Liver (tissue), 9 donors: ENCODE measurements around the gene CAPNS2. TPM values are rescaled to one million over a fixed set of nuclear protein-coding genes. Genes with fewer than 3 reads are reported as not detected.

Experiments
- DNase-seq: peaks from one replicate; pipeline ENCODE4 v3.0.0-alpha.2; 2017; ENCODE audit warnings: low spot score
- H3K27ac ChIP-seq, 2 donors: one replicate each; pipeline ENCODE4 v1.7.0; 2013; ENCODE audit warnings: inconsistent platforms in 2 of 2, low read length in 2 of 2, control low read depth in 1 of 2, low read depth in 1 of 2, mild to moderate bottlenecking in 1 of 2
- H3K27me3 ChIP-seq, 4 donors: one replicate each; pipeline versions ENCODE4 v1.6.1 to v1.7.0; 2013; ENCODE audit warnings: low read length in 3 of 4, inconsistent platforms in 1 of 4, mild to moderate bottlenecking in 1 of 4, moderate library complexity in 1 of 4; ENCODE audit not compliant: control insufficient read depth in 4 of 4, insufficient read depth in 4 of 4
- H3K36me3 ChIP-seq, 4 donors: one replicate each; pipeline versions ENCODE4 v1.6.1 to v1.7.0; 2013; ENCODE audit warnings: low read length in 3 of 4, mild to moderate bottlenecking in 3 of 4, low read depth in 1 of 4, moderate library complexity in 1 of 4; ENCODE audit not compliant: control insufficient read depth in 4 of 4, insufficient read depth in 3 of 4
- H3K4me1 ChIP-seq, 4 donors: one replicate each; pipeline versions ENCODE4 v1.6.1 to v1.7.0; 2013; ENCODE audit warnings: low read length in 3 of 4, mild to moderate bottlenecking in 3 of 4, moderate library complexity in 1 of 4; ENCODE audit not compliant: control insufficient read depth in 4 of 4, insufficient read depth in 4 of 4
- H3K4me3 ChIP-seq, 3 donors: one replicate each; pipeline versions ENCODE4 v1.6.1 to v1.7.0; 2013; ENCODE audit warnings: low read length in 3 of 3, control low read depth in 1 of 3, low read depth in 1 of 3, mild to moderate bottlenecking in 1 of 3
- H3K9ac ChIP-seq, 2 donors: one replicate each; pipeline ENCODE4 v1.7.0; 2013; ENCODE audit warnings: low read length in 2 of 2, mild to moderate bottlenecking in 2 of 2, moderate library complexity in 2 of 2, control low read depth in 1 of 2, low read depth in 1 of 2
- H3K9me3 ChIP-seq, 4 donors: one replicate each; pipeline versions ENCODE4 v1.6.1 to v1.7.0; 2013; ENCODE audit warnings: low read length in 3 of 4; ENCODE audit not compliant: control insufficient read depth in 4 of 4
- ATF3 ChIP-seq: IDR thresholded peaks from 2 replicates; pipeline ENCODE4 v1.6.1; 2016; ENCODE audit warnings: antibody characterized with exemption
- EGR1 ChIP-seq, 2 donors: IDR thresholded peaks; 2 replicates each; pipeline ENCODE4 v1.6.1; 2016 to 2018; ENCODE audit warnings: antibody characterized with exemption in 2 of 2, low read depth in 2 of 2
- FOXA1 ChIP-seq: IDR thresholded peaks from 2 replicates; pipeline ENCODE4 v1.6.1; 2016; ENCODE audit warnings: antibody characterized with exemption
- FOXA2 ChIP-seq: IDR thresholded peaks from 2 replicates; pipeline ENCODE4 v1.6.1; 2016; ENCODE audit warnings: antibody characterized with exemption
- GABPA ChIP-seq, 2 donors: IDR thresholded peaks in 1 of 2; conservative IDR thresholded peaks in 1 of 2; 2 replicates each; pipeline ENCODE4 v1.6.1; 2016; ENCODE audit warnings: antibody characterized with exemption in 2 of 2, mild to moderate bottlenecking in 1 of 2, moderate library complexity in 1 of 2
- HNF4A ChIP-seq, 2 donors: conservative IDR thresholded peaks; 2 replicates each; pipeline ENCODE4 v1.6.1; 2016; ENCODE audit warnings: antibody characterized with exemption in 2 of 2, mild to moderate bottlenecking in 2 of 2
- HNF4G ChIP-seq: IDR thresholded peaks from 2 replicates; pipeline ENCODE4 v1.6.1; 2016; ENCODE audit warnings: antibody characterized with exemption
- MAX ChIP-seq: IDR thresholded peaks from 2 replicates; pipeline ENCODE4 v1.6.1; 2016; ENCODE audit warnings: antibody characterized with exemption
- NR2F2 ChIP-seq: IDR thresholded peaks from 2 replicates; pipeline ENCODE4 v1.6.1; 2016; ENCODE audit warnings: antibody characterized with exemption
- RAD21 ChIP-seq, 2 donors: IDR thresholded peaks; 2 replicates each; pipeline ENCODE4 v1.6.1; 2016; ENCODE audit warnings: antibody characterized with exemption in 2 of 2, mild to moderate bottlenecking in 2 of 2
- RXRA ChIP-seq, 2 donors: IDR thresholded peaks; 2 replicates each; pipeline ENCODE4 v1.6.1; 2017 to 2018; ENCODE audit warnings: antibody characterized with exemption in 2 of 2, mild to moderate bottlenecking in 1 of 2
- SP1 ChIP-seq: IDR thresholded peaks from 2 replicates; pipeline ENCODE4 v1.6.1; 2018; ENCODE audit warnings: antibody characterized with exemption, mild to moderate bottlenecking
- TAF1 ChIP-seq: conservative IDR thresholded peaks from 2 replicates; pipeline ENCODE4 v1.6.1; 2016; ENCODE audit warnings: antibody characterized with exemption, mild to moderate bottlenecking
- YY1 ChIP-seq: IDR thresholded peaks from 2 replicates; pipeline ENCODE4 v1.6.1; 2016; ENCODE audit warnings: antibody characterized with exemption, mild to moderate bottlenecking
- ZBTB33 ChIP-seq: IDR thresholded peaks from 2 replicates; pipeline ENCODE4 v1.6.1; 2016; ENCODE audit warnings: antibody characterized with exemption
- WGBS: extraction: QIAGEN DNeasy Blood & Tissue Kit; methylation state at CpG from one replicate; pipeline ENCODE4 v1.1.7; 2013; 5-methylcytosine and 5-hydroxymethylcytosine counted together
- polyA plus RNA-seq, 2 donors: library from polyadenylated mRNA; stranded (reverse) in 1 of 2; unstranded in 1 of 2; fragments of 200-250 nt in 1 of 2; fragments of >200 nt in 1 of 2; fragmentation: Nextera tagmentation in 1 of 2; extraction: Ambion mirVana in 1 of 2; gene quantifications; one replicate each; pipeline versions ENCODE4 v1.2.1 to v1.2.3, GENCODE V29; 2013 to 2015
- total RNA-seq, 2 donors: library from RNA; depleted of rRNA; stranded (reverse); fragments of >200 nt; gene quantifications; one replicate each; pipeline ENCODE4 v1.2.3, GENCODE V29; 2014
- TF ChIP-seq, protein P1 (sequence below): IDR thresholded peaks from 2 replicates; pipeline ENCODE4 v1.6.1; 2016; ENCODE audit warnings: antibody characterized with exemption, mild to moderate bottlenecking
- TF ChIP-seq, protein P2 (sequence below): fragments of 150-350 bp; IDR thresholded peaks from 2 replicates; pipeline ENCODE4 v1.5.1; 2017; ENCODE audit warnings: improper control_type of control experiment, low read depth, low read length; ENCODE audit not compliant: missing input control
- donor health status: healthy.
- donor health status: healthy.
- donor health status: healthy.
- donor health status: healthy.
- donor health status: healthy.

CAPNS2 gene
- total and polyA plus RNA-seq, 4 donors, result 0.33 to 0.42 TPM; not detected in 2

GRCh38 chr16:55597928-55598327, 31.4 kb downstream of the CAPNS2 start:
- H3K9me3 ChIP-seq, result no peaks in the 10 kb centered on the region
- H3K4me3 ChIP-seq, result no peak overlapping the region
- H3K9ac ChIP-seq, result no peak overlapping the region
- H3K27me3 ChIP-seq, result no peaks in the 10 kb centered on the region
- TF ChIP-seq RXRA (IDR thresholded peaks at IDR 0.05) (no peak), FOXA2 (no peak), HNF4A (conservative IDR thresholded peaks at IDR 0.05) (no peak), NR2F2 (no peak), GABPA (IDR thresholded peaks at IDR 0.05 in 1 of 2, conservative IDR thresholded peaks at IDR 0.05 in 1 of 2) (no peak), MAX (no peak), RAD21 (IDR thresholded peaks at IDR 0.05) (no peak), SP1 (no peak), TAF1 (no peak)
- H3K4me1 ChIP-seq, result no peaks in the 10 kb centered on the region
- DNase-seq, result no peak
- WGBS, result 84% methylated on average over 4 of the region's 4 CpGs
- H3K36me3 ChIP-seq, result no peaks in the 10 kb centered on the region
- no peak overlapping the region for H3K27ac ChIP-seq

GRCh38 chr16:55605754-55606336, 39.4 kb downstream of the CAPNS2 start:
- Histone ChIP-seq H3K27me3 (no peaks in the 10 kb centered on the region), H3K4me1 (no peaks in the 10 kb centered on the region), H3K27ac (no peak overlapping the region), H3K36me3 (no peaks in the 10 kb centered on the region), H3K9me3 (no peaks in the 10 kb centered on the region), H3K9ac (no peak overlapping the region), H3K4me3 (no peak overlapping the region)
- no peak for DNase-seq
- TF ChIP-seq RXRA (IDR thresholded peaks at IDR 0.05) (no peak), FOXA1 (no peak), ZBTB33 (no peak), GABPA (IDR thresholded peaks at IDR 0.05 in 1 of 2, conservative IDR thresholded peaks at IDR 0.05 in 1 of 2) (no peak), SP1 (no peak), RAD21 (IDR thresholded peaks at IDR 0.05) (no peak), EGR1 (IDR thresholded peaks at IDR 0.05; ENCODE audit: low read depth in 2 of 2) (no peak), YY1 (no peak), FOXA2 (no peak), TAF1 (no peak)
- WGBS, result 70% methylated on average over 4 of the region's 4 CpGs

- TF ChIP-seq TAF1 (no peak), HNF4G (no peak), FOXA2 (no peak), ATF3 (no peak), FOXA1 (no peak)
- TF ChIP-seq, protein P1, sequence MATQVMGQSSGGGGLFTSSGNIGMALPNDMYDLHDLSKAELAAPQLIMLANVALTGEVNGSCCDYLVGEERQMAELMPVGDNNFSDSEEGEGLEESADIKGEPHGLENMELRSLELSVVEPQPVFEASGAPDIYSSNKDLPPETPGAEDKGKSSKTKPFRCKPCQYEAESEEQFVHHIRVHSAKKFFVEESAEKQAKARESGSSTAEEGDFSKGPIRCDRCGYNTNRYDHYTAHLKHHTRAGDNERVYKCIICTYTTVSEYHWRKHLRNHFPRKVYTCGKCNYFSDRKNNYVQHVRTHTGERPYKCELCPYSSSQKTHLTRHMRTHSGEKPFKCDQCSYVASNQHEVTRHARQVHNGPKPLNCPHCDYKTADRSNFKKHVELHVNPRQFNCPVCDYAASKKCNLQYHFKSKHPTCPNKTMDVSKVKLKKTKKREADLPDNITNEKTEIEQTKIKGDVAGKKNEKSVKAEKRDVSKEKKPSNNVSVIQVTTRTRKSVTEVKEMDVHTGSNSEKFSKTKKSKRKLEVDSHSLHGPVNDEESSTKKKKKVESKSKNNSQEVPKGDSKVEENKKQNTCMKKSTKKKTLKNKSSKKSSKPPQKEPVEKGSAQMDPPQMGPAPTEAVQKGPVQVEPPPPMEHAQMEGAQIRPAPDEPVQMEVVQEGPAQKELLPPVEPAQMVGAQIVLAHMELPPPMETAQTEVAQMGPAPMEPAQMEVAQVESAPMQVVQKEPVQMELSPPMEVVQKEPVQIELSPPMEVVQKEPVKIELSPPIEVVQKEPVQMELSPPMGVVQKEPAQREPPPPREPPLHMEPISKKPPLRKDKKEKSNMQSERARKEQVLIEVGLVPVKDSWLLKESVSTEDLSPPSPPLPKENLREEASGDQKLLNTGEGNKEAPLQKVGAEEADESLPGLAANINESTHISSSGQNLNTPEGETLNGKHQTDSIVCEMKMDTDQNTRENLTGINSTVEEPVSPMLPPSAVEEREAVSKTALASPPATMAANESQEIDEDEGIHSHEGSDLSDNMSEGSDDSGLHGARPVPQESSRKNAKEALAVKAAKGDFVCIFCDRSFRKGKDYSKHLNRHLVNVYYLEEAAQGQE, result no peak
- TF ChIP-seq, protein P2, sequence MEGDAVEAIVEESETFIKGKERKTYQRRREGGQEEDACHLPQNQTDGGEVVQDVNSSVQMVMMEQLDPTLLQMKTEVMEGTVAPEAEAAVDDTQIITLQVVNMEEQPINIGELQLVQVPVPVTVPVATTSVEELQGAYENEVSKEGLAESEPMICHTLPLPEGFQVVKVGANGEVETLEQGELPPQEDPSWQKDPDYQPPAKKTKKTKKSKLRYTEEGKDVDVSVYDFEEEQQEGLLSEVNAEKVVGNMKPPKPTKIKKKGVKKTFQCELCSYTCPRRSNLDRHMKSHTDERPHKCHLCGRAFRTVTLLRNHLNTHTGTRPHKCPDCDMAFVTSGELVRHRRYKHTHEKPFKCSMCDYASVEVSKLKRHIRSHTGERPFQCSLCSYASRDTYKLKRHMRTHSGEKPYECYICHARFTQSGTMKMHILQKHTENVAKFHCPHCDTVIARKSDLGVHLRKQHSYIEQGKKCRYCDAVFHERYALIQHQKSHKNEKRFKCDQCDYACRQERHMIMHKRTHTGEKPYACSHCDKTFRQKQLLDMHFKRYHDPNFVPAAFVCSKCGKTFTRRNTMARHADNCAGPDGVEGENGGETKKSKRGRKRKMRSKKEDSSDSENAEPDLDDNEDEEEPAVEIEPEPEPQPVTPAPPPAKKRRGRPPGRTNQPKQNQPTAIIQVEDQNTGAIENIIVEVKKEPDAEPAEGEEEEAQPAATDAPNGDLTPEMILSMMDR, result no peak
- Histone ChIP-seq H3K27ac (no peak overlapping the region), H3K9me3 (no peaks in the 10 kb centered on the region), H3K36me3 (no peaks in the 10 kb centered on the region), H3K27me3 (no peaks in the 10 kb centered on the region), H3K9ac (no peak overlapping the region), H3K4me3 (no peak overlapping the region), H3K4me1 (no peaks in the 10 kb centered on the region)
- no peak for DNase-seq
- 66% methylated on average over 6 of the region's 6 CpGs for WGBS
Measured at GRCh38 chr16:55613613-55614335, 47.3 kb downstream of the CAPNS2 start.
